Retinal pigment epithelial cell (primary cell): ENCODE data around the gene BACH1.

Source experiments
- DNase-seq: peaks from one replicate; pipeline ENCODE4 v3.0.0-alpha.2; 2010; ENCODE audit warnings: low read depth
- H3K4me3 ChIP-seq: 2 replicates; pipeline ENCODE4 v1.5.1; 2011; ENCODE audit warnings: mild to moderate bottlenecking, low read length, control low read depth, moderate library complexity
- TF ChIP-seq, protein P1 (sequence below): conservative IDR thresholded peaks from 2 replicates; pipeline ENCODE4 v1.5.1; 2011; ENCODE audit warnings: low read depth, low read length, control low read depth, inconsistent platforms

Gene BACH1

DNA sequence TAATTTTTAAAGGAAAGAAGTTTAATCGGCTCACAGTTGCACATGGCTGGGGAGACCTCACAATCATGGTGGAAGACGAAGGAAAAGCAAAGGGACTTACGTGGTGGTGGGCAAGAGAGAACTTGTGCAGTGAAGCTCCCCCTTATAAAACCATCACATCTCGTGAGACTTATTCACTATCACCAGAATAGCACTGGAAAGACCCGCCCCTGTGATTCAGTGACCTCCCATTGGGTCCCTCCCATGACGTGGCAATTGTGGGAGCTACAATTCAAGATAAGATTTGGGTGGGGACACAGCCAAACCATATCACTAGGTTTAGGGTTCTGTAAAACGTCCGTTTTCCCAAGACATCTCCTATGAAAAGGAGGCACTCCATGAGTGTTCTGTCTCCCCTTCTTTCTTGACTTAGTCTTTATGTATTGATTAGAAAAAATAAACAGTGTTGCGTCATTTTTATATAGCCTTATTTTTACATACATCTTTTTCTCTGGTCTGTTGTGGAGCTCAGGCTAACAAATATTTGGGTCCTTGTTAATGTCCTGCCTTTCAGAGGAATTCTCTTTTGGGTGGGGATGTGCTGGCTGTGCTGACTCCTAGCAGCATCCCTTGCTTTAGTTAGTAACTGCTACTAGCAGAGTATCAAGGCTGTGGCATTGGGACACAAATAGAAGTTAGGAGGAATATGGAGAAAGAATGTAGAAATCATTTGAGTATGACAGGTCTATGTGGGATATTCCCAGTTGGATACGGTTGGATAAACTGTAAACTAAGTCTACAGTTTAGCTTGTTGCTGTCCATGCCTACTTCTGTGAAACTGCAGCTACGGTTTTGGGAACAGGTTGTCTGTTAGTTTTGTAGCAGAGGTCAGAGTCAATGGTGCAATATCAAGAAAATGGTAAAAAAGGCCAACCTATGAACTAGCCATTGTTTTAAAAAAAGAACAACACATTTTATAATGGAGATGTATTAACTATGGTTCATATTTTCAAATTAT lies 23.5 kb downstream of the BACH1 start:
- no peak for DNase-seq
- TF ChIP-seq, protein P1, sequence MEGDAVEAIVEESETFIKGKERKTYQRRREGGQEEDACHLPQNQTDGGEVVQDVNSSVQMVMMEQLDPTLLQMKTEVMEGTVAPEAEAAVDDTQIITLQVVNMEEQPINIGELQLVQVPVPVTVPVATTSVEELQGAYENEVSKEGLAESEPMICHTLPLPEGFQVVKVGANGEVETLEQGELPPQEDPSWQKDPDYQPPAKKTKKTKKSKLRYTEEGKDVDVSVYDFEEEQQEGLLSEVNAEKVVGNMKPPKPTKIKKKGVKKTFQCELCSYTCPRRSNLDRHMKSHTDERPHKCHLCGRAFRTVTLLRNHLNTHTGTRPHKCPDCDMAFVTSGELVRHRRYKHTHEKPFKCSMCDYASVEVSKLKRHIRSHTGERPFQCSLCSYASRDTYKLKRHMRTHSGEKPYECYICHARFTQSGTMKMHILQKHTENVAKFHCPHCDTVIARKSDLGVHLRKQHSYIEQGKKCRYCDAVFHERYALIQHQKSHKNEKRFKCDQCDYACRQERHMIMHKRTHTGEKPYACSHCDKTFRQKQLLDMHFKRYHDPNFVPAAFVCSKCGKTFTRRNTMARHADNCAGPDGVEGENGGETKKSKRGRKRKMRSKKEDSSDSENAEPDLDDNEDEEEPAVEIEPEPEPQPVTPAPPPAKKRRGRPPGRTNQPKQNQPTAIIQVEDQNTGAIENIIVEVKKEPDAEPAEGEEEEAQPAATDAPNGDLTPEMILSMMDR: no peak
- no peak overlapping the region for H3K4me3 ChIP-seq

DNA sequence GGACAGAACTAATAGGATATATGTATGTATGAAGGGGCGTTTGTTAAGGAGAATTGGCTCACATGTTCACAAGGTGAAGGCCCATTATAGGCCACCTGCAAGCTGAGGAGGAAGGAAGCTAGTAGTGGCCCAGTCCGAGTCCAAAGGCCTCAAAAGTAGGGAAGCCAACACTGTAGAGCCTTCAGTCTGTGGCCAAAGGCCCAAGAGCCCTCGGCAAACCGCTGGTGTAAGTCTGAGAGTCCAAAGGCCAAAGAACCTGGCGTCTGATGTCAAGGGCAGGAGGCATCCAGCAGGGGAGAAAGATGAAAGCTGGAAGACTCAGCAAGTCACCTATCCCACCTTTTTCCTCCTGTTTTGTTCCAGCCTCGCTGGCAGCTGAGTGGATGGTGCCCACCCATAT lies 24.5 kb downstream of the BACH1 start:
- TF ChIP-seq, protein P1: no peak
- H3K4me3 ChIP-seq: no peak overlapping the region
- DNase-seq: no peak

DNA sequence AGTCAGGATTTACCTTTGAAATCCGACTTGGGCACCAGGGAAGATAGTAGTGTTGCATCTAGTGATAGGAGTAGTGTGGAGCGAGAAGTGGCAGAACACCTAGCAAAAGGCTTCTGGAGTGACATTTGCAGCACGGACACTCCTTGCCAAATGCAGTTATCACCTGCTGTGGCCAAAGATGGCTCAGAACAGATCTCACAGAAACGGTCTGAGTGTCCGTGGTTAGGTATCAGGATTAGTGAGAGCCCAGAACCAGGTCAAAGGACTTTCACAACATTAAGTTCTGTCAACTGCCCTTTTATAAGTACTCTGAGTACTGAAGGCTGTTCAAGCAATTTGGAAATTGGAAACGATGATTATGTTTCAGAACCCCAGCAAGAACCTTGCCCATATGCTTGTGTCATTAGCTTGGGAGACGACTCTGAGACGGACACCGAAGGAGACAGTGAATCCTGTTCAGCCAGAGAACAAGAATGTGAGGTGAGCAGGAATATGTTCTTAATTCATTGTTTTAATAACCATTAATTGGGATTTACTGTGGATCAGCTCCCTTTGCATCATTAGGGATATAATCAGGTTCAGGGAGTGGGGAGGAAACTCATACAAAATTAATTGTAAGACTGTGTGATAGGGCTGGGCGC lies 28.3 kb downstream of the BACH1 start:
- TF ChIP-seq, protein P1: no peak
- no peak for DNase-seq
- H3K4me3 ChIP-seq: no peak overlapping the region

DNA sequence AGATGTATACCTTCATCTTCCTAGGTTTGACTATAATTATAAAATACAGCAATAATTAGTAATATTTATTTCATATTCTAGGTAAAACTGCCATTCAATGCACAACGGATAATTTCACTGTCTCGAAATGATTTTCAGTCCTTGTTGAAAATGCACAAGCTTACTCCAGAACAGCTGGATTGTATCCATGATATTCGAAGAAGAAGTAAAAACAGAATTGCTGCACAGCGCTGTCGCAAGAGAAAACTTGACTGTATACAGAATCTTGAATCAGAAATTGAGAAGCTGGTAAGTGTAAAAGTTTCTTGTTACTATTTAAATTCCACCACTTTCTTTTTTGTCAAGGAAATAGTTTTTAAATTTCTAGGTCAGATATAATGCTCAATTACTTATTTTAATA lies 30.7 kb downstream of the BACH1 start:
- TF ChIP-seq, protein P1: no peak
- DNase-seq: no peak
- no peak overlapping the region for H3K4me3 ChIP-seq

DNA sequence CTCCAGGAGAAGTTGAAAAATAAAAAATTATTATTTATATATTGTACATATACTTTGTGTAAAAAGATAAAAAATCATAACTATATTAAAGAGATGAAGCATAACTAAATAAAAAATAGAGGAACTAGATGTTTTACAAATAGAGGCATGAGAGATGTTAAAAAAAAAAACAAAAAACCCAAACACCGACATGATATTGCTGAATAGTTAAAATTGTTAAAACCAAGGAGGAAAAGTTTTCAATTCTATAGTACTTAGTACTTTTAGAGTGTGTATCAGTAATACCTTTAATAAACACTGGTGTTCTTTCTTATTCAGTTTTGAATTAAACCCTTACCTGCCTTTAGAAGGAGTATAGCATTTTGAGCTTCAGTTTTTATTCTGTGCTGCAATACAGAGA lies 32.1 kb downstream of the BACH1 start:
- TF ChIP-seq, protein P1: no peak
- DNase-seq: no peak
- H3K4me3 ChIP-seq: no peak overlapping the region

DNA sequence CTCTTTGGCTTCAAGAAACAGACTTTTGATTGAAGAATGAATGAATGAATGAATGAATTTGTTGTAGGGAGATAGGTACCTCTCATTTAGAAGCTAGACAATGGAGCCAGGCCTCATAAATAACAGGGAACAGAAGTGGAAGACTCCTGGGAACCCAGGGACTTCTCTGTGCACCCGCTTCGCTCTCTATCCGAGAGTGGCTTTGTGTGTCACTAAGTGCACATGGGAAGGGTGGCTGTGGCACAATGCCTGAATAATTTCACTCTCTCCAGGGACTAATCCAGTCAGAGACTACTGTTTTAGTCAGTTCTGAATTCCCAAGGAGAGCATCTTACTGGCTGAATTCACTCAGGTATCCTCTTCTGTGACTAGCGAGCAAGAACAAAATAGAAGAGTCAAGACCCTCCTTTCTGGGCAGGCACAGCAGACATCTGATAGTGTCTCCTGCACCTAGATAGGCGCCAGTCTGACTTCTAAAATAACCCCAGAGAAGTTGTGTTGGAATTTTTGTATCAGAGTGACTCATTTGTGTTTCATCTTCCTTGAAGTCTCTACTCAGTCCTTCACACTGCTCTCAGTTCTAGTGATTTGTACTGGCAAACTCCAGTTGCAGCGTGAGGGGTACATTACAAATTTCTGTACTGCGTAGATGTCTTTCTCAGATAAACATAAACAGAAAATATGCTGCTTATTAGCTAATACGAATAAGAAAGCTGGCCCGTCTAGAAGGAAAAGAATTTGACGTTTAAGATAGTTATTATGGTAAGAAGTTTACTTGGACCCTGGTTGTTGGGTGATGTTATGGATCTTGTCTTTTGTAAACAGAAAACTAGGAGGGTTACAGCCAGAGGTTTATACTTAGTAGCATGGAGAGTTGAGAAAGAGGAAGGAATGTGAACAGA lies 34.0 kb downstream of the BACH1 start:
- TF ChIP-seq, protein P1: no peak
- H3K4me3 ChIP-seq: no peak overlapping the region
- DNase-seq: no peak
